ENCODE measurements around the gene CHRNA7.

The CHRNA7 gene

GRCh38 chr15:32089851-32090359 is 59.6 kb downstream of the CHRNA7 start:
- no peak for DNase-seq (ENCODE audit: low spot score)

- no peak for DNase-seq (ENCODE audit: low spot score)
These were observed 61.4 kb downstream of the CHRNA7 start for GRCh38 chr15:32091505-32092380.

GRCh38 chr15:32096213-32096612 is 65.9 kb downstream of the CHRNA7 start:
- no peak for DNase-seq (ENCODE audit: low spot score)

GRCh38 chr15:32096916-32097617 is 66.8 kb downstream of the CHRNA7 start:
- DNase-seq (ENCODE audit: low spot score), result no peak

GRCh38 chr15:32098033-32098432 is 67.7 kb downstream of the CHRNA7 start:
- no peak for DNase-seq (ENCODE audit: low spot score)

GRCh38 chr15:32099097-32099785 is 68.9 kb downstream of the CHRNA7 start:
- DNase-seq (ENCODE audit: low spot score), result no peak

- DNase-seq (ENCODE audit: low spot score), result no peak
These were observed 69.8 kb downstream of the CHRNA7 start for GRCh38 chr15:32099956-32100684.

- DNase-seq (ENCODE audit: low spot score), result no peak
These were observed 74.0 kb downstream of the CHRNA7 start for GRCh38 chr15:32104061-32104995.

- DNase-seq (ENCODE audit: low spot score), result no peak
These were observed 75.2 kb downstream of the CHRNA7 start for GRCh38 chr15:32105258-32106241.

- no peak for DNase-seq (ENCODE audit: low spot score)
These were observed 76.4 kb downstream of the CHRNA7 start for GRCh38 chr15:32106401-32107381.

- no peak for DNase-seq (ENCODE audit: low spot score)
These were observed 77.3 kb downstream of the CHRNA7 start for GRCh38 chr15:32107477-32108080.

GRCh38 chr15:32108661-32109060 is 78.3 kb downstream of the CHRNA7 start:
- DNase-seq (ENCODE audit: low spot score), result no peak

- no peak for DNase-seq (ENCODE audit: low spot score)
These were observed 81.8 kb downstream of the CHRNA7 start for GRCh38 chr15:32112101-32112500.

- DNase-seq (ENCODE audit: low spot score), result no peak
These were observed 82.9 kb downstream of the CHRNA7 start for GRCh38 chr15:32113224-32113623.

GRCh38 chr15:32117122-32117521 is 86.8 kb downstream of the CHRNA7 start:
- no peak for DNase-seq (ENCODE audit: low spot score)

GRCh38 chr15:32119286-32119685 is 89.0 kb downstream of the CHRNA7 start:
- no peak for DNase-seq (ENCODE audit: low spot score)

- DNase-seq (ENCODE audit: low spot score), result no peak
These were observed 89.5 kb downstream of the CHRNA7 start for GRCh38 chr15:32119694-32120330.

All from putamen (tissue), 1 donor.